ENCODE results near the gene QPRT. TPM values are rescaled to one million over a fixed set of nuclear protein-coding genes. Genes with fewer than 3 reads are reported as not detected.

The QPRT gene
- total and polyA plus RNA-seq, 2 donors (not counting 3 experiments of a cell fraction or from before 2014, with no cell fraction given) = 0.40 to 0.44 TPM

GRCh38 chr16:29743475-29743826 is 64.5 kb downstream of the QPRT start:
- no peaks in the 10 kb centered on the region for H4K20me1 ChIP-seq (replicated peaks; ENCODE audit: control insufficient read depth, extremely low read depth, insufficient read depth, low read length)
- no TSS peak for BruUV-seq (replicated peaks)
- H3K9ac ChIP-seq (replicated peaks; ENCODE audit: extremely low read depth, insufficient read depth, low read length) = no peak overlapping the region
- H3K9me3 ChIP-seq (replicated peaks; ENCODE audit: control insufficient read depth, insufficient read depth, low read length) = no peaks in the 10 kb centered on the region
- ChIA-PET POLR2A (no interaction called here), CTCF (interaction anchor here (1.3 kb wide), 1 partner anchor 105 kb away, joined by 3 read pairs; no protein-coding TSS in a partner anchor)
- H3K27me3 ChIP-seq (ENCODE audit: control insufficient read depth in 2 of 2, insufficient read depth in 2 of 2, low read length in 2 of 2) = peaks cover 0 to 3% of the 10 kb centered on the region in 2 experiments
- FAIRE-seq (no peak), DNase-seq (ENCODE audit: low read depth, low spot score) (no peak)
- no peak overlapping the region for H3K4me2 ChIP-seq (ENCODE audit: insufficient read depth, low read length)
- dilution Hi-C loops (cut with MboI; ENCODE audit: extremely low pct_ligation_motif_present, low sequenced_read_pairs) (no loop called here), intact Hi-C loops (cut with micrococcal nuclease) (no loop called here)
- H2AFZ ChIP-seq (ENCODE audit: low read depth, low read length) = no peak overlapping the region
- no peak overlapping the region for H3K27ac ChIP-seq (ENCODE audit: insufficient read depth, low read depth, low read length)
- no peaks in the 10 kb centered on the region for H3K79me2 ChIP-seq (ENCODE audit: control insufficient read depth, insufficient read depth, low read length)
- no peak for TF ChIP-seq GATA2 (IDR thresholded peaks at IDR 0.05; ENCODE audit: insufficient read depth, insufficient read length, low read depth, low read length)
- TF ChIP-seq MYC (IDR thresholded peaks at IDR 0.05; ENCODE audit: low read depth, low read length) = no peak
- no peak for TF ChIP-seq MAX (IDR thresholded peaks at IDR 0.05; ENCODE audit: insufficient read depth, insufficient read length)
- TF ChIP-seq FOS (IDR thresholded peaks at IDR 0.05; ENCODE audit: borderline replicate concordance, insufficient read depth, low read length) = no peak
- no peak for TF ChIP-seq EZH2 (IDR thresholded peaks at IDR 0.05; ENCODE audit: borderline replicate concordance, low read depth, low read length, severe bottlenecking)
- TF ChIP-seq CTCF (IDR thresholded peaks at IDR 0.05; ENCODE audit: extremely low read depth in 1 of 2, insufficient read depth in 1 of 2, low read depth in 1 of 2, low read length in 2 of 2) = no peak
- TF ChIP-seq POLR2AphosphoS5 (IDR thresholded peaks at IDR 0.05; ENCODE audit: insufficient read depth, low read depth, low read length) = no peak
- no peak for TF ChIP-seq POLR2A (IDR thresholded peaks at IDR 0.05; ENCODE audit: low read depth, low read length)
- TF ChIP-seq JUN (IDR thresholded peaks at IDR 0.05; ENCODE audit: borderline replicate concordance, insufficient read depth, insufficient read length, low read depth) = no peak
- no peak overlapping the region for H3K4me3 ChIP-seq (replicated peaks in 1 of 3; ENCODE audit: insufficient read depth in 1 of 3, low read depth in 1 of 3, low read length in 3 of 3)
- no peaks in the 10 kb centered on the region for H3K36me3 ChIP-seq (ENCODE audit: control insufficient read depth in 2 of 2, extremely low read depth in 1 of 2, insufficient read depth in 2 of 2, low read length in 2 of 2)
- H3K4me1 ChIP-seq (ENCODE audit: control insufficient read depth, extremely low read depth, insufficient read depth, low read length) = no peaks in the 10 kb centered on the region
- H3K9me1 ChIP-seq (replicated peaks; ENCODE audit: control insufficient read depth, extremely low read depth, insufficient read depth, low read length) = no peaks in the 10 kb centered on the region

Data from endothelial cell of umbilical vein (primary cell).